Stimulated activated CD8-positive, alpha-beta memory T cell treated with anti-CD3 and anti-CD28 coated beads, Interleukin-4, amount 100 ng/mL, for 4 hours (primary cell): ENCODE measurements around the gene SYP.
A peak's percentile ranks its signal among the peaks of the same experiment; 100 is the strongest.

Experiments
- DNase-seq, 2 donors: peaks; one replicate each; pipeline ENCODE4 v3.0.0-alpha.2; 2020; ENCODE audit warnings: low read depth in 2 of 2, low spot score in 1 of 2

SYP gene

DNA sequence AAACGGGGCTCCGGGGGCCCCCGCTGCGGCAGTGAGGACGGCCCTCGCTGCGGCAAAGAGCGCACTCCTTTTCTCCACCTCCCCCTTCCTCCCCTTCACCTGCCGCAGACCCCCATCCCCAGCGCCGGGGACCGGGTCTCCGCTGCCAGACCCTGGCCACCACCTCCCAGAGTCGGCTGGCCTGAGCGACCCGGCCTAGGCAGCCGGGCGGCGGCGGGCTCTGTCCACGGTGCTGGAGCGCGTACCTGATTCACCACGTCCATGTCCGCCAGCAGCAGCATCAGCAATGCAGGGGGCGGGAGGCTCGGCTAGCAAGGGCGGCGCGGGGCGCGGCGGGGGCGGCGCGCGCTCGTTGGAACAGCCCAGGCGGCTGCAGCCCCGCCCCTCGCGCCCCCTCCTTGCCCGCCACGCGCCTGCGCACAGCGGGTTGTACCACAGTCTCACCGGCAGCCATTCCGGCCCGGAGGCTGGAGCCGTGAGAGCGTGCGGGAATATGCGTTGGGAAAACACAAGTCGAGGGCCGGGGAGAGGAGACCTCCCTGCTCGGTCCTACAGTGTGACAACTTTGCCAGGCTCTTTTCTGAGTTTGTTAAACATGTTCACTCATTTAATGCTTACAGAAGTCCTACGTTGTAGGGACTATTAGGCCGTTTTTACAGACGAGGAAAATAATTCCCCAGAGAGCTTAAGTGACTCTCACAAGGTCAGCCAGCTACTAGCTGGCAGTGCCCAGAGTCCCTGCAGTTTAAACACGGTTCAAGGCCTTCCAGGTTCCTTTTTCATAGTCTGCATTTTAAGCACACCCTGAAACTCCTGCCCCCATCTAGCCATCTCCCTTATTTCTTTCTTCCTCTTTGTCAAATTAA lies at the start of gene SYP:
TSS of gene SYP (minus strand) at position 288 of the 866 bp plus-strand sequence. CDS start at position 281, 7 bp downstream.
- DNase-seq: peak; percentile 66 to 78

DNA sequence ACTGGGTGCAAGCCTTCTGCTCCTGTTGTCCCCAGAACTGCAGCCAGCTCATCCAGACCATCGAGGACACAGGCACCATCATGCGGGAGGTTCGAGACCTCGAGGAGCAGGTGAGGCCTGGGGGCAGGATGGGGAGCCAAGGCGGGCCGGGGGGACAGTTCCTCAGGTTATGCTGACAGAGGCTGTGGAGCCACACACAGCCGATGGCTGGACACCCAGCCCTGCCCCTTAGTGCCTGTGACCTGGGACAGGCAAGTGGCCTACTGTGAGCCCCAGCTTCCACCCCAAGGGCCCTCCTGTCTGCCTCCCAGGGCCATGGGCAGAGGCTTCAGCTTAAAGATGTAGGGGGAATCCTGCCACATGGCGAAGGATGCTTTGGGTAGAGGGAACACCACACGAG lies 49.6 kb upstream of the SYP start:
- DNase-seq: no peak

DNA sequence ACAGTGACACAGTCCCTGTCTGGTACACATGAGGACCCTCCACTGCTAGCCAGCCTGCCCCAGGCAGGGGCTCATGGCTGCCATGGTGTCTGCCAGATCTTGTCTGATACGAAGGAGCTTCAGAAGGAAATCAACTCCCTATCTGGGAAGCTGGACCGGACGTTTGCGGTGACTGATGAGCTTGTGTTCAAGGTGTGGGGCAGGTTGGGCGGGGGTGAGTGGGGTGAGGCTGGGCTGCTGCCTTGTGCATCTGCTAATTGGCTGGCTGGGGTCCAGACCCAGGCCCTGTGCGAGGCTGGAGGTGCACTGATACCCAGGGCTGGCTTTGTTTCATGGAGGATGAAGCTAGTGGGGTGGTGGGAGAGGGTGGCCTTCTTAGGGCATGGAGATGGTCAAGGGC lies 49.1 kb upstream of the SYP start:
- DNase-seq: no peak

DNA sequence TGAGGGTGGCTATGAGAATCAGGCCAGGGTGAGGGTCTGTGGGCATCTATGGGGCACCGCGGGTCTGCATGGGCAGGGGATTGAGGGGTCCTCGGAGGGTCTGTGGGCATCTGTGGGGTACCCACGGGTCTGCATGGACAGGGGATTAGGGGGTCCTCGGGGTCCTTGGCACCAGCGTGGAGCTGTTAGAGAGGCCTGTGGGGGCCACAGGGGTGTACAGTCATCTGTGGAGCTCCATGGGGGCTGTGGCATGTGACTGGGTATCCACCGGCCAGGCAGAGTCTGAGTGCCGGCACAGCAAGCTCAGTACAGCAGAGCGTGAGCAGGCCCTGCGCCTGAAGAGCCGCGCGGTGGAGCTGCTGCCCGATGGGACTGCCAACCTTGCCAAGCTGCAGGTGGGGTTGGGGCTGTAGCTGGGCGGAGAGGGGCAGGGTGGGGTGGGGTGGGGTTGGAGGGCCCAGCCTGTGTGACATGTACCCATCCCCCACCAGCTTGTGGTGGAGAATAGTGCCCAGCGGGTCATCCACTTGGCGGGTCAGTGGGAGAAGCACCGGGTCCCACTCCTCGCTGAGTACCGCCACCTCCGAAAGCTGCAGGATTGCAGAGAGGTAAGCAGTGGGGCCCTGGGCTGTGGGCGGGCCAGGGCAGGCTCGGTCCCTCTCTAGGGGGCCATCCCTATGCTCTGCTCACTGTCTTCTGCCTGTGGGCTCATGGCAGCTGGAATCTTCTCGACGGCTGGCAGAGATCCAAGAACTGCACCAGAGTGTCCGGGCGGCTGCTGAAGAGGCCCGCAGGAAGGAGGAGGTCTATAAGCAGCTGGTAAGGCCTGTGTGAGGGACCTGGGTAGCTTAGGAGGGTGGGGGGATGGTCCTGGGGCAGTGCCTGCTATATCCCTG lies 48.2 kb upstream of the SYP start:
- no peak for DNase-seq

DNA sequence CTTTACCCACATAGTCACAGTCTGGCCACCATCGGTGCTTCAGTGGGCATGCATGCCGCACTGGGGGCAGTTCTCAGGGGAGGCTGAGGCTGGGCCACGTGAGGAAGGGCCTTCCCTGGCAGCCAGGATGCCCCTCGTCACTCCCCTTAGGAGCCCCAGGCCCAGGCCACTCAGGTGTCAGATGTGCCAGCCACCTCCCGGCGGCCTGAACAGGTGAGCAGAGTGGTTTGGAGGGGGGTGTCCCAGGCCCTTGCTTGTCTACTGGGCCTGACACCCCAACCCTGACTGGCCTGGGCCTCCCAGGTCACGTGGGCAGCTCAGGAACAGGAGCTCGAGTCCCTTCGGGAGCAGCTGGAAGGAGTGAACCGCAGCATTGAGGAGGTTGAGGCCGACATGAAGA lies 47.4 kb upstream of the SYP start:
- no peak for DNase-seq

DNA sequence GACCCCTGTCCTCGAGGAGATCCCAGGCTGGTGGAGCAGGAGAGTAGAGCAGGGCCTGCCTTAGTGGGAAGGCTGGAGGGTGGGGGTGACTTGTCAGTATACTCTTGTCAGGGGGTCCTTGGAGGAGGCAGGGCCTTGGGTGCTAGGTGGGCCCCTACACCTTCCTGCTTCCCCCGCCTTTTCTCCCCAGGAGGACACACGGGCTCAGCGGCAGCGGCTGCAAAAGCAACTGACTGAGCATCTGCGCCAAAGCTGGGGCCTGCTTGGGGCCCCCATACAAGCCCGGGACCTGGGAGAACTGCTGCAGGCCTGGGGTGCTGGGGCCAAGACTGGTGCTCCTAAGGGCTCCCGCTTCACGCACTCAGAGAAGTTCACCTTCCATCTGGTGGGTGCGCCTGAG lies 46.5 kb upstream of the SYP start:
- DNase-seq: no peak

DNA sequence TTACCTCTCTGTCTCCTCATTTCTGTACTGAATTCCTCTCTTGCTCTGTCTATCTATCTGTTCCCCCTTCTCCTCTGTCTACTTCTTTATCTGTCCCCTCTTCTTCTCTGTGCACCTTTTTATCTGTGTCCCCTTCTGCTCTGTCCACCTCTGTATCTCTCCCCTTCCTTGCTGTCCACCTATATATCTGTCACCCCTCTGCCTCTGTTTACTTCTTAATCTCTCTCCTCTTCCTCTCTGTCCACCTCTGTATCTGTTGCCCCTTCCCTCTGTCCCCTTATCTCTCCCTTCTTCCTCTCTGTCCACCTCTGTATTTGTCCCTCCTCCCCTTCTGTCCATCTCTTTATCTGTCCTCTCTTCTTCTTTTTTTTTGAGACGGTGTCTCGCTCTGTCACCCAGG lies 44.2 kb upstream of the SYP start:
- no peak for DNase-seq

DNA sequence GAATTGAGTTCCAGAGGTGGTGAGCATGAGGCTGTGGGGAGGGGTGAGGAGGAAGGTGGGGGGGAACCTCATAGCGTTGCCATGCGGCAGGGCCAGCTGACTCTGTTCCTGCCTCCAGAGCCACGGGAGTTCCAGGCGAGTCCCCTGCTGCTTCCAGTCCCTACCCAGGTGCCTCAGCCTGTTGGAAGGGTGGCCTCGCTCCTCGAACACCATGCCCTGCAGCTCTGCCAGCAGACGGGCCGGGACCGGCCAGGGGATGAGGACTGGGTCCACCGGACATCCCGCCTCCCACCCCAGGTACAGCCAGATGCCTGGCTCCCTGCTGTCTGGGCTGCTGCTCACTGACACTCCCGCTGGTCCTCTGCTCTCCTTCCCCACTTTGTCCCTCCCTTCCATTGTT lies 43.2 kb upstream of the SYP start:
- no peak for DNase-seq

DNA sequence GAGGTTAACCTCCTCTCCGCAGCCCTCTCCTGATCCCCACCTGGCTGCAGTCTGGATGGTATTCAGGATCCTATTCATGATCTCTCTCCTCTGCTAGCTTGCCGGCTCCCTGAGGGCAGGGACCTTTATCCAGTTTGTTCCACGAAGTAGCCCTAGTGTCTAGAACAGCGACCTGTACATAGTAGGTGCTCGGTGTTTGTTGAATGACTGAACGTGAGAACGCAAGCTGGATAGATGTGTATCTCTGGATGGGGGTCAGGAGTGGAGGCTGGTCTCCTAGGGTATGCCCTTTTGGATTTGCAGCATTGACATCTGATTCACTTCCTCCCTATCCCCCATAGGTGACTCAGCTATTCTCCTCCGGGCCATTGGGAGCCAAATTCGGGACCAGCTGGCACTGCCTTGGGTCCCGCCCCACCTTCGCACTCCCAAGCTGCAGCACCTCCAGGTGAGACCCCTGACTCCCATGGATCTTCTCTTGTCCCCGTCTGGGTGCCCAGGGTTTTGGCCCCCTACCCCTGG lies 42.6 kb upstream of the SYP start:
- no peak for DNase-seq

DNA sequence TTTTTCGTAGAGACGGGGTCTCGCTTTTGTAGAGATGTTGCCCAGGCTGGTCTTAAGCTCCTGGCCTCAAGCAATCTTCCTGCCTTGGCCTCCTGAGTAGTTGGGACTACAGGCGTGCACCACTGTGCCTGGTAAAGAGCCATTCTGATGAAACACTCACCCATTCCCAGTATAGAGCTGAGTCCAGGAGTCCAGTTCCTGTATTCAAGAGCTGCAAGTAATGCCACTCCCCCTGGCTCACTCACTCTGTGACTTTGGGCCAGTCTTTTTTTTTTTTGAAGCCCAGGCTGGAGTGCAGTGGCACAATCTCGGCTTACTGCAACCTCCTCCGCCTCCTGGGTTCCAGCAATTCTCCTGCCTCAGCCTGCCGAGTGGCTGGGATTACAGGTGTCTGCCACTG lies 38.7 kb upstream of the SYP start:
- DNase-seq: no peak

DNA sequence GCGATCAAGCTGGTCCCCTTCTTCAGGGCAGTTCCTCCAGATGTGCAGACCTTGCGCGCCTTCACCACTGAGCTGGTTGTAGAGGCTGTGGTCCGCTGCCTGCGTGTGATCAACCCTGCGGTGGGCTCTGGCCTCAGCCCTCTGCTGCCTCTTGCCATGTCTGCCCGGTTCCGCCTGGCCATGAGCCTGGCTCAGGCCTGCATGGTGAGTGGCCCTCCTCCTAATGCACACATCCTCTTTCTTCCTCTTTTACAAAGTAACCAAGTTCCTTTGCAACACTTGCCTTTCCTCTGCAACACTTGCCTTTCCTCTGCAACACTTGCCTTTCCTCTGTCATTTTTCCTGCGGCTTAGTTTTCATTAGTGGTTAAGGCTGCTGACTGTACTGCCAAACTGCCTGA lies 37.1 kb upstream of the SYP start:
- no peak for DNase-seq

DNA sequence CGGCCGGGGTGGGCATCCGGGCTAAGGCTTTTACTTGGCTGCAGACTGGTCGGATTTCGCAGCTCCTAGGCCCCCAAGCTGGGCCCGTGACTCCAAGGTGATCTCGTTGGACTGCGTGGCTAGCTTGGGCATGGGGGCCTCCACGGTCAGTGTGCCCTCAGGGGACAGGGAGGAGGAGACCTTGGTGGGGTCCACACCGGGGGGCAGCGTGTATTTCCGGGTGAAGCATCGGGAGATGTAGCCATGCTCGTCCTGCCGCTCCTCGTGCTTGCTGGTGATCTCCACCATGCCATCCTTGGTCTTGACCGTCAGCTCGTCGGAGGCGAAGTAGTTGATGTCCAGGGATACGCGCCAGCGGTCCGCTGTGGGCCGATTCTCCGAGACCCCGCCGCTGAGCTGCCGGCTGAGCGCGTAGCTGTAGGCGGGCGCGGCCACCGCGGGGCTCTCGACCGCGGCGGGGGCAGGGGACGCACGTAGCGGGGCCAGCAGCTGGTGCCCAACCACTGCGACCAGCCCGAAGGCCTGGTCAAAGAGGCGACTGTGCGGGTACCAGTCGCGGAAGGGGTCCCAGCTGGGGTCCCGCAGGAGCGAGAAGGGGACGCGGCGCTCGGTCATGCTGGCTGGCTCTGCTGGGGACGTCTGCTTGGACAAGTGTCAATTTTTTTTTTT lies 34.0 kb upstream of the SYP start:
- no peak for DNase-seq

DNA sequence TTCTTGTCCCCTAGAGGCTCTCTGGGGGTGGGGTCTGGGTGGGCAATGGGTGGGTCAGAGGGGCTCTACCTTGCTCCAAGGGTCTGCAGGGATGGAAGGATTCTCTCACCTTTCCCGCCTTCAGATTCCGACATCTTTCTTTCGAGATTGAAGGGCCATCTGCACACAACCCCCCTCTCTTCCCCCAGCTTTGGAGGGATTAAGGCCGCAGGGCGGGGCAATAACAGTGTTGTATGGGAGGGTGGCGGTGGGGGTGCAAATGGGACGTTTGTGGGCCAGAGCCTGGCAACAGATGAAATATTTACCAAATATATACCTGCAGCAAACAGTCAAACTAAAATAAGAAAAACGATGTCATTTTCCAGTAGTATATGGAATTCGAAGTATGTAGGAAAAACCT lies 33.2 kb upstream of the SYP start, which contains the start of gene CACNA1F:
TSS of gene CACNA1F (minus strand) at position 165 of the 400 bp plus-strand sequence. CDS start at position 134, 31 bp downstream.
- no peak for DNase-seq

DNA sequence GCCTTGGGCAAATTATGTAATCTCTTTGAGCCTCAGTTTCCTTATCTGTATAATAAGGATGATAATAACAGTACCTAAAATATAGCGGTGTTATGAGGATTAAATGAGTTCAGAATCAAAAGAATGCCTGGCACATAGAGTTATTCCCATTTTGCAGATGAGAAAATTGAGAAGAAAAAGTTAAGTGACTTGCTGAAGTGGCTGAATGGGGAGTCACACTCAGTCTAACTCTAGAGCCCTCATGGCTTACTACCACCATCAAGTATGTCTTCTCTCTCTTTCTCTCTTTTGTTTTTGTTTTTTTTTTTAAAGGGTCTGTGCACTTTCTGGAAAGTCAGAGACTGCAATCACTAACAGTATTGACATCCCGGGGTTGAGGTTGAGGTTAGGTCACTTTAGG lies 32.5 kb upstream of the SYP start:
- DNase-seq: no peak

DNA sequence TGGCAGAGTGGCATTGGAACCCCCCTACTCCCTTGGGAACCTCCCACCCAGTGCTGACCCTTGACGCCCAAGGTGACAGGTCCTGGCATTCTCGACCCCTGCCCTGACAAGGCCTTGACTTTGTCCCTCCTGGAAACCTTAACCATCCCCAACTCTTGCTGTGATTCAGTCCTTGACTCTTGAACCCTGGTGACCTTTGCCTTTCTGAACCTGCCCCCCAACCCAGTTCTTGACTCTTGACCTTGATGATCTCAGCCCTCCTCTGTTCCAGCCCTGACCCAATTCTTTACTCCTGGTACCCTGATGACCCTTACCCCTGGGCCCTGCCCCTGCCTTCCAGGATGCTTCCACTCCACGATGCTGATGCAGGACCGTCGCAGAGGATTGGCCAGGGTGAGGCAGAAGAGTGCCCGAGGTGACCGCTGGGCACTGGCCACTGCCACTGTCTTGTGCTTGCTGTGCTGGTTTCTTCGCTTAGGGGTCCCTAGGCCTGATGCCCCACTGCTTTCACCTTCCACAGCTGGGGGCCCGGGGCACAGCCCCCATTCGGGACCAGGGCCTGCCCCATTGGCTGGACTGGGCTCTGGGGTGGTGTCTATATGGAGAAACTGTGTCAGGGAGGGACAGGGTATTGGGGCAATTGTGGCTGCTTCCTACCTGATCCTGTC lies 31.5 kb upstream of the SYP start:
- DNase-seq: no peak

DNA sequence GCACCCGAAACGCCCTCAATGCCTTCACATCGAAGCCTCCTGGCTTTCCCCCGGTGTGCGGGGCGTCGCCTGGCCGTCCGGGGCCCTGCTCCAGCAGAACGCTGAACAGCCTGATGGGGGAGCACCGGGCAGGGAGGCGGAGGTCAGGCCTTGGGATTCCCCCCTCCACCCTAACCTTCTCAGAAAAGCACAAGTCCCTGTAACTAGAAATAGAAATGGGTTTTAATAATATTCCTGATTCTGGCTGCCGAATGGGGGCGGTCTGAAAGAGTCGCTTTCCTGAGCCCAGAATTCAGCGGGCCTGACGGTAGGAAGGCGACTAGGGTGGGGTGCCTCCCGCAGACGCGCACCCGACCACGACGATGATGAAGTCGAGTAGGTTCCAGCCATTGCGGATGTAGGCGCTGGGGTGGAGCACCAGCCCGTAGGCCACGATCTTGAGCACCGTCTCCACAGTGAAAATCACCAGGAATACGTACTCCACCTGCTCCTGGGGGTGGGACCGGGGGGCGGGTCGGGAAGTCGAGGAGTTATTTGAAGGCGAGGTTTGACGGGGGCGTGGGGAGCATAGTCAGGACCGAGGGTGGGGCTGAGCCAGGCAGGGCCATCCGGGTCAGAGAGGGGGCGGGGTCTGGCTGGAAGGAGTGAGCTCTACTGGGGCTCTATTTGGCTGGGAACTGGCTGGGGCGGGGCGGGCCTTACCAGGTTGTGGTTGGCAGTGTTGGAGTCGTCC lies 30.7 kb upstream of the SYP start:
- DNase-seq: peak; percentile 9 to 25

DNA sequence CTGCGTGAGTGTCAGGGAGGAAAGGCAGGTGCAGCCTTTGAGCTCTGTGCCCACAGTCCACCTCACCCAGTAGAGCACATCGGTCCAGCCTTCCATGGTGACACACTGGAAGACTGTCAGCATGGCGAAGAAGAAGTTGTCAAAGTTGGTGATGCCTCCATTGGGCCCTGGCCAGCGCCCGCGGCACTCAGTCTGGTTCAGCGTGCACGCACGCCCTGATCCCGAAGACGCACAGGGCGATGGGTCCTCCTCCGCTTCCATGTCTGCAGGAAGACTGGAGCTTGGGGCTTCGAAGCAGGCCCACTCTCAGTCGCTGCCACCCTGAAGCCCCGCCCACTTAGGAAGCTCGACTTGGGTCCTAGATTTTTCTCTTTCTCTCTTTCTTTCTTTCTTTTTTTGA lies 28.2 kb upstream of the SYP start:
- no peak for DNase-seq

DNA sequence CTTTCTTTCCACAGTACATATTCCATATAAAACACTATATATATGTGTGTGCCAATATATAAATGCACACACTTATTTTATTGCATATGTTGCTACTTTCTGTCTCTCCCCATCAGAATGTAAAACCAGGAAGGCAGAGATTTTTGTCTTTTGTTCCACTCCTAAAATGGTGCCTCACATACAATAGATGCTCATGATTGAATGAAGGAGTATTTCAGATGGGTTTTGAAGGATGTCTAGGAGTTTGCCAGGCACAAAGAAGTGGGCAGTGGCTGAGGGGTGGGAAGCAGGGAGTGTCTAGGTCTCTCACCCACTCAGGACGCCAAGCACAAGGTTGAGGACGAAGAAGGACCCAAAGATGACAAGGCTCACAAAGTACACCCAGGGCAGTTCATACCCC lies 27.7 kb upstream of the SYP start:
- no peak for DNase-seq

DNA sequence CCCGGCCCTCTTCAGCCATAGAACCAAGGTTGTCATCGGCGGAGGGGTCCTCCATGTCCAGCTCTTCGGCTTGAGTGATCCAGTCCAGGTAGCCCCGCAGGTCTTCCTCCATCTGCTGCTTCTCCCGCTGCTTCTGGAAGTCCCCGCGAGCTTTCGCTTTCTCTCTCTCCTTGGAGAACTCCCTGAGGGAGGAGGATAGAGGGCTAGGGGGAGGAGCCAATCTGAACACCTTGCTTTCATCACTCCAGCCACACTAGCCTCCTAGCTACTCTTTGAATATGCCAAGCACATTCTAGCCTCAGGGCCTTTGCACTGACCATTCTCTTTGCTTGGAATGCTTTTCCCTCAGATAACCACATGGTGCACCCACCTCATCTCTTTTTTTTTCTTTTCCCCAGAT lies 27.0 kb upstream of the SYP start:
- no peak for DNase-seq

DNA sequence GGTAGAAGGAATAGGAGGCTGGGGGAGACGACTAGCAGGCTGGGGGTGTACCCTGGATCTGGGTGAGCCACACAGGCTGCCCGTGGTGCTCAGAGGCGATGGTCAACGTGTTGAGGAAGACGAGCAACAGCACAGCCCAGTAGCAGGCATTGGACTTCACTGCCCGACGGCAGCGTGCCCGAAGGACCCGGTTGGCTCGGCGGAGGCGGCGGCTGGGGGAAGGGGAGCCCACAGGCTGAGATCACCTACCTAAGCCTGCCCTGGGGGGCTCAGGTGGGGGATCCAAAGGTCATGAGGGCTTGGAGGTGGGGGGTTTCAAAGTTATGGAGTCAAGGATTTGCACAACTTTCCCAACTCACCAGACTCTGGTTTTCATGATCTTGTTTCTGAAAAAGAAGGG lies 25.9 kb upstream of the SYP start:
- DNase-seq: no peak
